Skeletal muscle satellite cell (primary cell): Measurements from ENCODE around the gene TRIM51G. TPM values are rescaled to one million over a fixed set of nuclear protein-coding genes. Genes with fewer than 3 reads are reported as not detected.
"Not testable (repeated sequence)": the region's sequence is repeated elsewhere in the genome, so short reads cannot be mapped to it uniquely, and the experiment has no call there.

Experiments
- H3K27me3 ChIP-seq: 2 replicates; pipeline ENCODE4 v1.7.0; 2013; ENCODE audit warnings: low read length; ENCODE audit not compliant: control insufficient read depth, insufficient read depth
- H3K36me3 ChIP-seq: 2 replicates; pipeline ENCODE4 v1.7.0; 2013; ENCODE audit warnings: mild to moderate bottlenecking, control low read depth, low read length; ENCODE audit not compliant: insufficient read depth
- H3K4me1 ChIP-seq: 2 replicates; pipeline ENCODE4 v1.7.0; 2013; ENCODE audit warnings: low read length; ENCODE audit not compliant: control insufficient read depth, insufficient read depth
- H3K4me2 ChIP-seq: 2 replicates; pipeline ENCODE4 v1.7.0; 2013; ENCODE audit warnings: mild to moderate bottlenecking, low read length
- H3K4me3 ChIP-seq: 2 replicates; pipeline ENCODE4 v1.7.0; 2013; ENCODE audit warnings: low read length
- H3K9ac ChIP-seq: 2 replicates; pipeline ENCODE4 v1.7.0; 2013; ENCODE audit warnings: mild to moderate bottlenecking, low read depth, low read length, moderate library complexity
- H3K9me3 ChIP-seq: replicated peaks from 2 replicates; pipeline ENCODE4 v1.7.0; 2013; ENCODE audit warnings: mild to moderate bottlenecking, control low read depth, low read length
- total RNA-seq: library from RNA; depleted of rRNA; stranded (reverse); fragments of >200 nt; gene quantifications from 2 replicates; pipeline ENCODE4 v1.2.3, GENCODE V29; 2012; rRNA removed

The TRIM51G gene, protein sequence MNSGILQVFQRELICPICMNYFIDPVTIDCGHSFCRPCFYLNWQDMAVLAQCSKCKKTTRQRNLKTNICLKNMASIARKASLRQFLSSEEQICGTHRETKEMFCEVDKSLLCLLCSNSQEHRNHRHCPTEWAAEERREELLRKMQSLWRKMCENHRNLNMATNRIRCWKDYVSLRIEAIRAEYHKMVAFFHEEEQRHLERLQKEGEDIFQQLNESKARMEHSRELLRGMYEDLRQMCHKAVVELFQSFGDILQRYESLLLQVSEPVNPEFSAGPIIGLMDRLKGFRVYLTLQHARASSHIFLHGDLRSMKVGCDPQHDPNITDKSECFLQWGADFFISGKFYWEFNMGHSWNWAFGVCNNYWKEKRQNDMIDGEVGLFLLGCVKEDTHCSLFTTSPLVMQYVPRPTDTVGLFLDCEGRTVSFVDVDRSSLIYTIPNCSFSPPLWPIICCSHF
- total RNA-seq: not detected in 2 replicates

DNA sequence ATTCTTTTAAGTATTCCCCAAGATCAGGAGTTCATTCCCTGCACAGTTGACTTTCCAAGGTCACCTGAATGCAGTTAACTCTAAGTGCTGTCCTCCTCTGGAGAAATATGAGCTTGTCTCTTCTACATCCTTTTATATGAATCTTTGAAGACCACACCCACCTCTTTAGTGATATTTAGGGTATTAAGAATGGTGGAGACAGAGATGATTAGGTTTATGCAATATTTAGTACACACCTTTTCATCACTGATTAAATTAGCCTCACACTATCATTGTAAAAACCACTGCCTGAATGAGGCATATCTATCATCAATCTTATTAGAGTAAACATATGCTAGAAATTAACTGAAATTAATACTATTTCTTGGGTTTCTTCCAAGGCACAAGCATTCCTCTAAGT is at the start of gene TRIM51G:
TSS of gene TRIM51G (minus strand) at position 101 of the 400 bp plus-strand sequence. CDS start 2,190 bp downstream, outside the sequence.
- H3K9me3 ChIP-seq, H3K4me1 ChIP-seq, H3K36me3 ChIP-seq, H3K27me3 ChIP-seq, H3K9ac ChIP-seq, H3K4me3 ChIP-seq, H3K4me2 ChIP-seq: not testable (repeated sequence)

DNA sequence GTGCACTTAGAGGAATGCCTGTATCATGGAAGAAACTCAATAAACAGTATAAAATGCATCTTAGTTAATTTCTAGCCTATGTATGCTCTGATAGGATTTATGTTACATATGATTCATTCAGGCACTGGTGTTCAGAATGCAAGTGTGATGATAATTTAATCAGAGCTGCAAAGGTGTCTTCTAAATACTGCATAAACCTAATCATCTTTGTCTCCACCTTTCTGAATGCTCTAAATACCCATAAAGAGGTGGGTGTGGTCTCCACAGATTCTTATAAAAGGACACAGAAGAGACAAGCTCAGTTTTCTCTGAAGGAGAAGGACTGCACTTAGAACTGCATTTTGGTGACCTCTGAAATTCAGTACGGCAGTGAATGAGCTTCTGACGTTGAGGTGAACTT is 44.8 kb upstream of the TRIM51G start, which contains the start of gene TRIM49B:
TSS of gene TRIM49B (plus strand) at position 301 of the 400 bp plus-strand sequence. CDS start 2,777 bp downstream, outside the sequence.
- H3K9ac ChIP-seq, H3K4me3 ChIP-seq, H3K27me3 ChIP-seq, H3K4me2 ChIP-seq, H3K4me1 ChIP-seq, H3K9me3 ChIP-seq, H3K36me3 ChIP-seq: not testable (repeated sequence)

DNA sequence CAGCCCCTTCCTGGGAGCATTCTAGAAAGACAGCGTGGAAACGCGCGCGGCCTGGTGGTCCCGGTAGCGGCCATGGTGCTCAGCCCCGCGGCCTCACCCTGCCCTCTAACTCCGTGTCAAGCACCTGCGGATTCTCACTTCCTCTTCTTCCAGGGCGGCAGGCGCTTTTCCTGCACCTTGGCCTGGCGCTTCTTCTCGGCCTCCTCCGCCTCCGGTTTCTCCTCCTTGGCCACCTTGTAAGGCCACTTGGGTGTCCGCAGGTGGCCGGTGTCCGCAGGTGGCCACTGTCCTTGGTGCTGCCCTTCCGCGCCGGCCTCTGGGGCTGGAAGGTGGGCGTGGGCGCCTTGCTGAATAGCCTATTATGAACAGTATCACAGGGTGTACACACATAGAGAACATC is 15.1 kb downstream of the TRIM51G start:
- H3K4me1 ChIP-seq, H3K27me3 ChIP-seq, H3K36me3 ChIP-seq, H3K4me2 ChIP-seq, H3K9ac ChIP-seq, H3K9me3 ChIP-seq, H3K4me3 ChIP-seq: not testable (repeated sequence)

DNA sequence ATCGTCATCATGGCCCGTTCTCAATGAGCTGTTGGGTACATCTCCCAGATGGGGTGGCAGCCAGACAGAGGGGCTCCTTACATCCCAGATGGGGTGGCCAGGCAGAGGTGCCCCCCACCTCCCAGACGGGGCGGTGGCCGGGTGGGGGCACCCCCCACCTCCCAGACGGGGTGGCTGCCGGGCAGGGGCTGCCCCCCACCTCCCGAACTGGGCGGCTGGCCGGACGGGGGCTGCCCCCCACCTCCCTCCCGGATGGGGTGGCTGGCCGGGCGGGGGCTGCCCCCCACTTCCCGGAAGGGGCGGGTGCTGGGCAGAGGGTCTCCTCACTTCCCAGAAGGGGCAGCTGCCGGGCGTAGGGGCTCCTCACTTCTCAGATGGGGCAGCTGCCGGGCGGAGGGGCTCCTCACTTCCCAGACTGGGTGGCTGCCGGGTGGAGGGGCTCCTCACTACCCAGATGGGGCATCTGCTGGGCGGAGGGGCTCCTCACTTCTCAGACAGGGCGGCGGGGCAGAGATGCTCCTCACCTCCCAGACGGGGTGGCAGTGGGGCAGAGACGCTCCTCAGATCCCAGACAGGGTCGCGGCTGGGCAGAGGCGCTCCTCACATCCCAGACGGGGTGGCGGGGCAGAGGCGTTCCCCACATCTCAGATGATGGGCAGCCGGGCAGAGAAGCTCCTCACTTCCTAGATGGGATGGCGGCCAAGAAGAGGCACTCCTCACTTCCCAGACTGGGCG is 28.2 kb downstream of the TRIM51G start:
- not testable (repeated sequence) for H3K27me3 ChIP-seq, H3K4me1 ChIP-seq, H3K9me3 ChIP-seq

DNA sequence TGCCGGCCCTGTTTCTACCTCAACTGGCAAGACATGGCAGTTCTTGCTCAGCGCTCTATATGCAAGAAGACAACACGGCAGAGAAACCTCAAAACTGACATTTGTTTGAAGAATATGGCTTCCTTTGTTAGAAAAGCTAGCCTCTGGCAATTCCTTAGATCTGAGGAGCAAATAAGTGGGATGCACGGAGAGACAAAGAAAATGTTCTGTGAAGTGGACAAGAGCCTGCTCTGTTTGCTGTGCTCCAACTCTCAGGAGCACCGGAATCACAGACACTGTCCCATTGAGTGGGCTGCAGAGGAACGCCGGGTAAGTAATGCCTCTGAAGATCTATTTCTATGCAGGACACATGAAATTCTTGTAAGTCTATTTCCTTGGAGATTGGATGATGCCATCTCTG is 37.9 kb downstream of the TRIM51G start:
- H3K4me2 ChIP-seq, H3K36me3 ChIP-seq, H3K27me3 ChIP-seq, H3K9ac ChIP-seq, H3K9me3 ChIP-seq, H3K4me3 ChIP-seq, H3K4me1 ChIP-seq: not testable (repeated sequence)

More for the DNA sequence above, 28.2 kb downstream of the TRIM51G start:
- not testable (repeated sequence) for H3K4me2 ChIP-seq, H3K9ac ChIP-seq, H3K36me3 ChIP-seq, H3K4me3 ChIP-seq
